Rectal smooth muscle tissue (tissue), 1 donor: ENCODE results near the gene PAX9.
"Not testable (repeated sequence)": the region's sequence is repeated elsewhere in the genome, so short reads cannot be mapped to it uniquely, and the experiment has no call there.

ENCODE experiments used
- H3K27ac ChIP-seq: one replicate; pipeline ENCODE4 v1.7.0; 2013; ENCODE audit warnings: low read depth, low read length, inconsistent platforms
- H3K27me3 ChIP-seq: one replicate; pipeline ENCODE4 v1.7.0; 2013; ENCODE audit warnings: low read length; ENCODE audit not compliant: control insufficient read depth, insufficient read depth
- H3K36me3 ChIP-seq: one replicate; pipeline ENCODE4 v1.7.0; 2013; ENCODE audit warnings: low read length; ENCODE audit not compliant: control insufficient read depth, insufficient read depth
- H3K4me1 ChIP-seq: one replicate; pipeline ENCODE4 v1.7.0; 2013; ENCODE audit warnings: low read length; ENCODE audit not compliant: control insufficient read depth, insufficient read depth
- H3K4me3 ChIP-seq: one replicate; pipeline ENCODE4 v1.7.0; 2013; ENCODE audit warnings: low read length
- H3K9ac ChIP-seq: one replicate; pipeline ENCODE4 v1.7.0; 2013; ENCODE audit warnings: low read length

PAX9 gene

GRCh38 chr14:36666416-36667206 is 5.0 kb downstream of the PAX9 start:
- H3K27me3 ChIP-seq, result peaks cover 34% of the 10 kb centered on the region
- H3K27ac ChIP-seq, result no peak overlapping the region
- no peaks in the 10 kb centered on the region for H3K36me3 ChIP-seq
- H3K4me3 ChIP-seq, result no peak overlapping the region
- H3K9ac ChIP-seq, result no peak overlapping the region
- peaks cover 8% of the 10 kb centered on the region for H3K4me1 ChIP-seq

DNA sequence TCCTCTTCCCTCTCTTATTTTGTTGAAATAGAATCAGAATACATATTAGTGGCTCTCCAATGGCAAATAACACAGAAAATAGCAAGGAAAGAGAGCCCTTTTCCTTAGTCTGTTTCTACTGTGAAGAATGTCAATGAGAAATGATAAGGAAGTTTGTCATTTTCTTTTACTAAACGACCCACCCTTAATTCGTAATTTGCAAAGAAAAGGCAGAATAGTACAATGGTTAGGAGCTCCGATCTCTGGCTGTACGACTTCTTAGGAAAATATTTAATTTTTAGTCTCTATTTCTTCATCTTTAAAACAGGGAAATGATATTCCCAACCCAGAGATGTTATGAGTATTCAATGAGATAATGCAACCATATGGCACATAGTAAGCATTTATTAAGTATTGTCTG is 6.0 kb downstream of the PAX9 start:
- Histone ChIP-seq H3K9ac (no peak overlapping the region), H3K4me1 (peaks cover 5% of the 10 kb centered on the region), H3K36me3 (no peaks in the 10 kb centered on the region), H3K27me3 (peaks cover 28% of the 10 kb centered on the region), H3K4me3 (no peak overlapping the region), H3K27ac (no peak overlapping the region)

DNA sequence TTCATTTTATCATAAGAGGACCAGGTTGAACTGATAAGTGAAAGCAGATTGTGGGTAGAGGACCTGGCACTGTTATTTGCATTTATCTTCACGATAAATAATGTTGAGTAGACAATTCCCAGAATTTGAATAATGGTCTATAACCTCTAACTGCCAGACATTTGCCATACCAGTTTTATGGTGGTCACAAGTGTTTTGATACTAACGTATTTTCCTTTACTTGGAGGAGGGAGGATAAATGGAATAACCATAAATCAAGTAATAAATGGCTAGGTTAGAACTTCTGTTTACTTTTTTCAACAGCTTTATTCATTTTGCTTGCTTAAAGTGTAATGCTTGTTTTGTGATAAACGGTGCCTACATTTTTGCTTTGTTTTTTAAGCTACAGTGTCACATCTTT is 9.5 kb downstream of the PAX9 start:
- no peaks in the 10 kb centered on the region for H3K4me1 ChIP-seq
- H3K27ac ChIP-seq, result no peak overlapping the region
- H3K36me3 ChIP-seq, result no peaks in the 10 kb centered on the region
- H3K27me3 ChIP-seq, result peaks cover 12% of the 10 kb centered on the region
- no peak overlapping the region for H3K4me3 ChIP-seq
- no peak overlapping the region for H3K9ac ChIP-seq

- H3K4me3 ChIP-seq, result no peak overlapping the region
- H3K9ac ChIP-seq, result no peak overlapping the region
- no peaks in the 10 kb centered on the region for H3K36me3 ChIP-seq
- H3K27me3 ChIP-seq, result peaks cover 4% of the 10 kb centered on the region
- H3K27ac ChIP-seq, result no peak overlapping the region
- no peaks in the 10 kb centered on the region for H3K4me1 ChIP-seq
Observed at GRCh38 chr14:36672095-36672494, 10.4 kb downstream of the PAX9 start.

GRCh38 chr14:36674659-36675058 is 13.0 kb downstream of the PAX9 start:
- H3K4me3 ChIP-seq, result no peak overlapping the region
- no peaks in the 10 kb centered on the region for H3K4me1 ChIP-seq
- no peaks in the 10 kb centered on the region for H3K27me3 ChIP-seq
- H3K27ac ChIP-seq, result no peak overlapping the region
- H3K9ac ChIP-seq, result no peak overlapping the region
- no peaks in the 10 kb centered on the region for H3K36me3 ChIP-seq

- Histone ChIP-seq H3K36me3 (no peaks in the 10 kb centered on the region), H3K4me3 (no peak overlapping the region), H3K4me1 (no peaks in the 10 kb centered on the region), H3K27me3 (no peaks in the 10 kb centered on the region), H3K9ac (no peak overlapping the region), H3K27ac (no peak overlapping the region)
Observed at GRCh38 chr14:36675581-36675980, 13.9 kb downstream of the PAX9 start.

GRCh38 chr14:36676236-36676635 is 14.6 kb downstream of the PAX9 start:
- H3K27me3 ChIP-seq, result no peaks in the 10 kb centered on the region
- no peaks in the 10 kb centered on the region for H3K4me1 ChIP-seq
- no peak overlapping the region for H3K9ac ChIP-seq
- H3K36me3 ChIP-seq, result no peaks in the 10 kb centered on the region
- no peak overlapping the region for H3K27ac ChIP-seq
- no peak overlapping the region for H3K4me3 ChIP-seq

GRCh38 chr14:36682338-36682737 is 20.7 kb downstream of the PAX9 start:
- no peak overlapping the region for H3K4me3 ChIP-seq
- H3K27ac ChIP-seq, result no peak overlapping the region
- no peaks in the 10 kb centered on the region for H3K36me3 ChIP-seq
- no peaks in the 10 kb centered on the region for H3K27me3 ChIP-seq
- H3K9ac ChIP-seq, result no peak overlapping the region
- no peaks in the 10 kb centered on the region for H3K4me1 ChIP-seq

DNA sequence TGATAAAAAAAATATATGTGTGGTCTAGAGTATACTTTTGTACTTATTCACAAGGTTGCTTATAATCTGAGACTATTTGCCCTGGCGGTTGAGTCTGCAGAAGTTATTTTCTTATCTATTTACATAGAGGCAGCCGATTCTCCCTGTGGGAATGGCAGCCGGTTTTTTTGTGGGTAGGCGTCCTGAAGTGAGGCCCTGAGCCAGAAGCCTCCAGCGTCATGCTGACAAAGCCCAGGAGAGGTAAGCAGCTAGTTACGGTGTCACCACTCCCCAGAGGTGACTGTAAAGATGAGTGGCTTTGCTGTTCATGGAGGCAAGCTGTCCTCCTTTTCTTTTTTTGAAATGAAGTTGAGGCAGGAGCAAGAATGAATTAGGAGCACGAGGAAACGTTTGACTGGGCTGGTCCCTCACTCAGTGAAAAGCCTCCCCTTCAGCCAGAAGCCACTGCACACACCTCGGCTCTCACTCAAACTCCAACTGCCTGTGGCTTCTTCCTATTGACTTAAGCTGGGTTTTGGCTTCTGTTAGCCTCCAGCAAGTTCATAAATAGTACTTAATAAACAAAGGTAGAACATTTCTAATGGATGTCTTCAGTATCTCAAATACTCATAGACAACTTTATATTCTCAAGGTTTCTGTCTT is 21.5 kb downstream of the PAX9 start:
- H3K4me1 ChIP-seq, result no peaks in the 10 kb centered on the region
- H3K4me3 ChIP-seq, result no peak overlapping the region
- no peaks in the 10 kb centered on the region for H3K36me3 ChIP-seq
- no peak overlapping the region for H3K9ac ChIP-seq
- H3K27me3 ChIP-seq, result no peaks in the 10 kb centered on the region
- no peak overlapping the region for H3K27ac ChIP-seq

DNA sequence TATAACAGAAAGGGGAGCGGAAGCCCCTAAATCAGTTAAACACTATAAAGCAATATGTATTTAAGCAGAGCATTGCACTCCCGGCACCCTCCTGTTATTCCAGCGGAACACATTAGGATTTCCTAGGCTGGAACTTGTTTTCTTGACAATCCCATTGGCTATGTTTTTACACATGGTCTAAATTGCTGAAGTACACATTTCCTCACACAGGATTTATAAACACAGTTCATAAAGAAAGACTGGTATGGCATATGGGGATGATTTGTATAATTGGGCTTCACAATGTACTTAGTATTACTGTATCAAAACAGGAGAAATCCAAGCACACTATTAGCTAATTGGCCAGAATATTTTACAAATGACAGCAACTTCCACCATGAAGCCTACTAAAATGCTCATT is 23.3 kb downstream of the PAX9 start:
- Histone ChIP-seq H3K4me1 (no peaks in the 10 kb centered on the region), H3K27ac (no peak overlapping the region), H3K36me3 (no peaks in the 10 kb centered on the region), H3K27me3 (no peaks in the 10 kb centered on the region), H3K9ac (no peak overlapping the region), H3K4me3 (no peak overlapping the region)

DNA sequence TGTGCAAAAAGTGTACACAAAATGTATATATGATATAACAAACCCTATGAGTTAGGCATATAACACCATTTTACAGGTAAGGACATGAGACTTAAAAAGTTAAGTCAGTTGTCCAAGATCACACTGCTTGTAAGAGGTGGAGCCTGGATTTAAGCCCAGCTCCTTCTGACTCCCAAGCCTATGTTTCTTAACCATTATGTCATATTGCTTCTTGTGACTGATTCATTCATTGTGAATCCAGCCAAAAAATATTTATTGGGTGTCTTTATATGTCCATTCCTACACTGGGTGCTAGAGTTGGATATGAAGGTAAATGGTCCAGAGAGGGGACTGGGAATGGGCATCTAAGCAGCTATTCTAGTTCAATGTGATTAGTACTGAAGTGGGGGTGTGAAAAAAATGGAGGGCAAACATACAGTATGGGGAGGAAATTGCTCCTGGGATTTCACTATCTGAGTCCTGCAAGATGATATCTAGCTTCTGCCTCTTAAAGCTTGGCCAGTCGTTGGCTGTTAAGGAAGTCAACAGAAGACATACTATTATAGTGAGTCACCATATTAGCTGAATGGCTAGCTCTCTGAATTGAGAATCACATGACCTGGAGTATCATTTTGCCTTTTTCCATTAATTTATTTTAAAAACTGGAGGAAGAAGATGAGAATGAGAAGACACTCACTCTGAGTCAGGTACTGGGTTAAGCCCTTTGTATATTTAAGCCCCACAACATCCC is 28.8 kb downstream of the PAX9 start:
- Histone ChIP-seq H3K27me3 (no peaks in the 10 kb centered on the region), H3K4me3 (no peak overlapping the region)

GRCh38 chr14:36699420-36699819 is 37.8 kb downstream of the PAX9 start:
- not testable (repeated sequence) for H3K27me3 ChIP-seq, H3K9ac ChIP-seq, H3K36me3 ChIP-seq, H3K4me3 ChIP-seq, H3K27ac ChIP-seq, H3K4me1 ChIP-seq

More for the DNA sequence above, 28.8 kb downstream of the PAX9 start:
- no peaks in the 10 kb centered on the region for H3K4me1 ChIP-seq
- H3K36me3 ChIP-seq, result no peaks in the 10 kb centered on the region
- no peak overlapping the region for H3K27ac ChIP-seq
- H3K9ac ChIP-seq, result no peak overlapping the region
